HG03469 (cell line): ENCODE measurements around the gene EPOP.

Experiments
- ATAC-seq: cut with Tn5 transposase; IDR thresholded peaks from one replicate; pipeline ENCODE4 v1.9.1; 2021; ENCODE audit warnings: mild to moderate bottlenecking, moderate library complexity, moderate number of reproducible peaks; ENCODE audit not compliant: unreplicated experiment

EPOP gene

DNA sequence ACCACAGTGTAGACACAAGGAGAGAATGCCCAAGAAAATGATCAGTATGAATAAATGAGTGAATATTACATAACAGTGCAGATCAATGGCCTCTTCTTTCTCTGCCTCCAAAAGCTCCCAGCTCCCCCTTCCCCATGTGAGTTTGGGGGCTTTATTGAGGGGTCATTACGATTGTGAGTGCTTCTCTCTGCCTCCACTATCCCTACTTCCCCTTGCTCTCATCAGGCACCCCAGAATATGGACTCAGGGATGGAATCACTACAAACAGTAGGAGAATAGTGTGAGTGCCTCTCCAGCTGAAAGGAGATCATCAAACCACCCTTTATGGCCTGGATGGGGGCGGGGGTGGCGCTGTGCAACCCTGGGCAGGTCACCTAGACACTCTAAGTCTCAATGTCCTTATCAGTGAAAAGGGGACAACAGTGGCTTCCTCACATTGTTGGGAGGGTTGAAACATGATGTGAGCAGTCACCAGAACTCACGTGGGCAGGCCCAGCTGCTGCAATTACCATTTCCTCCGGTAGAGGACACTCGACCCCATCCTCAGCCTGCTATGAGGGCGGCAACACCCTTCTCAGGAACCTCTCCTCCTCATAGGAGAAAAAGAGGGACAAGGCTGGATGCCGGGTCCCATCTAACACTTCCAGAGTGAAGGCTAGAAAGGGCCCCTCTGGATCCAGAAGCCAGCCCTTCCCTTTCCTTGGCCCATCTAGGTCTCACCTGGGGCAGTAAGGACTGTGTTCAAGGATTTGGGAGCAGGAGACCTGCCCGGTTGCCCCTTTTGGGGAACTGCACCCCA lies 2.1 kb upstream of the EPOP start:
- ATAC-seq, result no peak

DNA sequence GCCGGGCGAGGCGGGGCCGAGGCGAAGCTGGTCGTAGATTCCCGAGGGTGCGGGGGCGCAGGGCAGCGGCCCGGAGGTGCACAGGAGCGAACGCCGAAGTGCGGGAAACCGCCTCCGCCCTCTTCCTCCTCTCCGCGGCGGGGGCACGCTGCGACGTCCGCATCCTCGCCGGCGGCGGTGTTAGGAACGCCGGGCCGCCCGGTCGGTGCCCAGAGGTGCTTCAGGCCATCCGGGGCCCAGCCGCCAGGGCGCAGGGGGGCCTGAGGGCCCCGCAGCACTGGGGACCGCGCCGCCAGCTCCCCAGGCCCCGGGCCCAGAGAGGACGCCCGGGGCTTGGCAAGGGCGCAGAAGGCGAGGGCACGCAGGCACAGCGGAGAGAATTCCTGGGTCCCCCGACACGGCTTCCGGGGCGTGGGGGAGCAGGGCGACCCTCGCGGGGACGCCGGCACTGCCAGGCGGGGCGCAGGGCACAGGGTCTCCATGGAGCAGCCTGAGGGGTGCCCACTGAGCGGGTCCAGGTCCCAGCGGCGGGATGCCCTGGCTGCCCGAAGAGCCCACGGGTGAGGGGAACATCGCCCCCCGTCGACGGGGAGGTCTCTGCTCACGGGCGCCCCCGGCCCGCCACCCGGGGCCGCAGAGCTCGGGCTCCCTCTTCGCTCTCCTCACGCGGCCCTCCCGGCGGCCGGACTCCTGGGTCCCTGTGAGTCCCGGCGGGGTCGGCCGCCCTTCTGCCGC lies 576 bp downstream of the EPOP start:
- no peak for ATAC-seq

DNA sequence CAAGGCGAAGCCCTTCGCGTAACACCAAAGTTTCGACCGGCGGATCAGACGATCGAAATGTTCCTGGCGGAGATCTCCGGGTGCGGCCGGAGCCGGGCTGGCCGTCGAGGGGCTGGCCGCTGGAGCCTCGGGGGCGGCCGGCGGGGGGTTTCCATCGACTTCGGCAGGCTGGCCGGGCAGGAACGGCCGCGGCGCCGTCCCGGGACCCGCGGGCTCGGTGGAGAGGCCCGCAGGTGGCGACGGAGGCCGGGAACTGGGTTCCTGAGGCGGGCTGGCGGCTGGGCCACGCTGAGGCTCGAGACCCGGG lies 1.1 kb downstream of the EPOP start:
- no peak for ATAC-seq

DNA sequence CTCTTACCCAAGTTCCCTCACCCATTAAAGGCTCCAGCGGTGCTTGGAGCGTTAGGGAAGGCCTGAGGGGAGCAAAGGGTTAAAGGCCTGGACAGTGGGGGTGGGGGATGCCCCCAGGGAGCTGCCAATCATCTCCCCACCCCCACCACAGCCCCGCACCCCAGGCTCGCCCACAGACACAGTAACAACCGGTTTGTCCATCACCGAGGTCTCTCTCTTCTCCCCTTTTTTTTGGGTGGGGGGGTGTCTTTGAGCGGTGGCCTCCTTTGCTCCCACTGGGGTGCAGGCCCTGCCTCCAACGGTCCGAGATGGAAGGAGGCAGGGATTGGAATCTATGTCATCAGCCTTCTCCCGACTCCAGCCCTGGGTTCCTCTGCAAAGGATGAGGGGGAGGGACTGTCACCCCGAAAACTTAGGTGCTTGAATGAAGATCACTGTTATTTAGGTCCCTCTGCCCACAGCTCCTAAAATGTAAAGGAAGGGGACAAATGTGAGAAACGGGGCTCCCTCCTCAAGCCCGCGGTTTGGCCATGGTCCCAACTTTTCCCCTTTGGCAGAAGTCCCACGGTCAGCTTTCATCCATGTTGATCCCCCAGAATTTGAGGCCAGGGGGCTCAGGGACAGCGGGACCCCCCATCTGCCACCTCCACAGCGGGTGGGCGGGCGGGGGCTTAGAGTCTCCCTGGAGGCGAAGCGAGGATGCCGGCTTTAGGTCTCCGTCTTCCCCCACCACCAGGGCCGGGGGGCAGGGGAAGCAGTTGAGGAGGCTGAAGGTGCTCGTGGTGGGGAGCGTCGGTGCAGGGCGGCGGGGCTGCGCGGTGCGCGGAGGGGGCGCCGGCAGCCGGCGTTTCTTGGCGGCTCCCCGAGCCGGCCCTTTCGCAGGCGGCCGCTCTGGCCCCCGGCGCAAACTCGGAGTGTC lies 1.7 kb downstream of the EPOP start:
- ATAC-seq, result no peak

DNA sequence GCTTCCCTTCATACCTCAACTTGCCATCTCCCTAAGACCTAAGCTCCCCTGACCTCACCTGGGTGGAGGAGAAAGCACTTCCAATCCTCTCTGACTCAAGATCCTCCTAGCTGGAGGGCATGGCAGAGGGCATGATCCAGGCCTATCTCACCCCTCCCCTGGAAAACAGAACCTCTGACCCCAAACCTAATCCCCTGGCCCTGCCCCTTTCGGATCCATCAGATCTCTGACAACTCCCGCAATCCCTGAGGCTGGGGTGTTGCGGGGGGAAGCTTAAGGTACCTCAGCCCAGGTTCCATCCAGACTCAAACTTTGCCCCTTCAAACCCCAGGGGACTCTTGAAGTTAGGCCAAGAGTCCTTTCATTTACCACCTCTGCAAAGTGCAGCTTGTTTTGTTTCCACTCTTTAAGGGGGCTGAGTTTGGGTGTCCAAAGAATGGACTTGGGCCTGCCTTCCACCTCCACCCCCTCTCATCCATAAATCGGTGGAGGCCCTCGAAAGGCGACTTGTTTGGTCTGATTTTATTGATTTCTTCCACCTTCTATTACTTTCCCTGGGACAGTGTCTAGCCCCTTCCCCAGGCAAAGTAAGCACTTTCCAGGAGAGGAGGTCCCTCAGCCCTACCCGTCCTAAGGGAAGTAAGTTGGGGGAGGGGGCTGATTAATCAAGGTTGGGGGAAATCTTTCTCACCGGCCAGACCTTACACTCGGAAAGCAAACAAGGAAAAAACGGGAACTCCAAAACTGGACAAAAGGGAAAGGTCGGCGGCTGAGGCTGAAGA lies 2.6 kb downstream of the EPOP start:
- no peak for ATAC-seq

DNA sequence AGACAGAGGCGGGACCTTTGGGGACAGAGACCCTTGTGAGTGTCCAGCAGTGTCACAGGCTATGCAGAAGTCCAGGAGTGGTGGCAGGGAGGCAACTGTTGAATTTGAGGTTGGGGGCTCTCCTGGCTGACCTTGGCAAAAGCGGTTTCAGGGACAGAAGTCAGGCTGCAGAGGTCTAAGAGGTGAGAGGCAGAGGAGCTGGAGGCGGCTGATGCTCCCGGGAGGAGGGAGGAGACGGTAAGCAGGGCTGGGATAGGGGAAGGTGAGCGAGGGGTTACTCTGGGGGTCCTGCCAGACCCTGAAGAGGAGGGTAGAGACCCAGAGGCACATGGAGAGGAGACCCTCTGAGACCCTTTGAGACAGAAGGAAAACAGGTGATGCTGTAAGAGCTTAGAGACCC lies 5.2 kb downstream of the EPOP start:
- ATAC-seq, result no peak

DNA sequence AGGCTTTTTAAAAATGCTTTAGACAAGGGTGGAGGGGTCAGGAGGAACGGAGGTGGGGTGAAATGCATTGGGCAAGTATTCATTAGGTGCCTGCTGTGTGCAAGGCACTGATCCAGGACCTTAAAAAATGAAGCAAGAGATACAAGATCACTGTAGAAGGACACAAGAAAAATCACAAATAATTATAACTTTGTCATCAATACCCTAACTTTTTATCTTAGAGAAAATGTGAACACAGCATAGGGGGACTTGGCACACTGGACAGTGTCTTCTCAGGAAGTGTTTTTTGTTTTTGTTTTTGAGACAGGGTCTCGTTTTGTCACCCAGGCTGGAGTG lies 7.0 kb downstream of the EPOP start:
- ATAC-seq, result no peak

DNA sequence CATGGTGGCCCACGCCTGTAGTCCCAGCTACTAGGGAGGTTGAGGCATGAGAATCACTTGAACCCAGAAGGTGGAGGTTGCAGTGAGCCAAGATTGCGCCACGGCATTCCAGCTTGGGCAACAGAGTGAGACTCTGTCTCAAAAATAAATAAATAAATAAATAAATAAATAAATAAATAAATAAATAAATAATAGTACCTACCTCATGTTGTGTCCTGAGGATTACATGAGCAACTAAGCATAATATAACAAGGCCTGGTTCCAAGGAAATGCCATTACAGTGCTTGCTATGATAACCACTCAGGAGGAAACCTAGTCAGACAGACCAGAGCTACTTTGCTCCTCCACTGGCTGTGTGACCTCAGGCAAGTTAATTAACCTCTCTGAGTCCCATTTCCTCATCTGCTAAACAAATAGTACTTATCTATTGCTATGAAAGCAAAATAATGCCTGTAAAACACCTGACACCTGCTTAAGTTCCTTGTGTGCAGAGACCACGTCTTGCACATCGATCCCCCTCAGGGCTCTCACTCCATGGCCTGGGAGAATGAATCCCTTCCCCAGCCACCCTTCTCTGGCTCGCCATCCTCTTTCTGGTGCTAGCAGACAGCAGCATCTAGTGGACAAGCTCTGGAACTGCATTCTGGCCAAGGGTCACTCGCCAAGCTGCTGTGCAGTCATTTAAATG lies 7.5 kb downstream of the EPOP start:
- no peak for ATAC-seq

DNA sequence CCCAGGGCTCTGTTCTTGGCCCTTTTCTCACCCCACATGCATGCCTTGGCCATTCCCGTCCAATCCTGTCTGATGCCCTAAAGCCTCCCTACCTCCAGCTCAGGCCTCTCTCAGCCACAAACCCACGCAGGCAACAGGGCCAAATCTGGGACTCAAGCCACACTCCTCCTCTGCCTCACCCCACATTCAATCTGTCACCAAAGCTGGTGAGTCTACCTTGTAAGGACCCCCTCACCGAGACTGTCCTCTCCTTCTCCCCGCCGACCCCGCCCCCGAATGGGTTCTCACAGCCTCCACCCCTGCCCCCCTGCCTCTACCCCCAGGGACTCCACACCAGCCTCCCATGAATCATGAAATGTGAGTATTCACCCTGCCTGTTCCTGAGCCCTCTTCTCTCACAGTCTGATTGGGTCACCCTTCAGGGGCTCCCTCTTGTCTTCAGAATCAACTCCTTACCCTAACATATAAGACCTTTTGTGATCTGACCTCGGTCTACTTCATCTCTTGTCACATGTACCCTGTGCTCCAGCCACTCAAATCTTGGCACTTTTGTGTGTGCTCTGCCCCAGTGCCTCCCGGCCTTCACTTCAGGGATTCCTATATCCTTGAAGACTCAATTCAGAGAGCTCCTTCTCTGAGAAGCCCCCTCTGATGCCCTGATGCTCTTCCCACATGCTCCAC lies 10.7 kb downstream of the EPOP start:
- no peak for ATAC-seq

DNA sequence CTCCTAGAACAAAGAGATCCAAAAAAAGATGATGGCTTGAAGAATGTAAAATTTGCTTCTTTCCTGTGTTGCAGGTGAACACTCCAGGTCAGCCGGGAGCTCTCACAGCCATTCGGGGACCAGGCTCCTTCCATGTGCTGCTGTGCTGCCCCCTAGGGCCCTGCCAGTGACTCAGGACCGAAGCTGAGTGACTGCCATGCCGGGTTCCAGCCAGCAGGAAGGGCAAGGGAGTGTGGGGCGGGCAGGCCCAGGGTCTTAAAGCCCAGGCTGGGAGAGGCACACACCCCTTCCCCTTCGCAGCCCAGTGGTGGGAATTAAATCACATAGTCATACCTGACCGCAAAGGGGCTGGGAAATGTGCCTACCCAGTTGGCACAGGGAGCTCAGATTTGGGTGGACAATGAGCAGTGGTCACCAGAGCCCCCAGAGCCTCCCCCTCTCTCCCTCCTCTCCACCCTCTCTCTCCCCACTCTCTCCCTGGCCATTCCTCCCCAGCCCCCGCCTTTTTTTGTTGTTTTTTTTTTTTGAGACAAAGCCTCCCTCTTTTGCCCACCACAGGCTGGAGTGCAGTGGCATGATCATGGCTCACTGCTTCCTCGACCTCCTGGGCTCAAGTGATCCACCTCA lies 11.5 kb downstream of the EPOP start:
- no peak for ATAC-seq

DNA sequence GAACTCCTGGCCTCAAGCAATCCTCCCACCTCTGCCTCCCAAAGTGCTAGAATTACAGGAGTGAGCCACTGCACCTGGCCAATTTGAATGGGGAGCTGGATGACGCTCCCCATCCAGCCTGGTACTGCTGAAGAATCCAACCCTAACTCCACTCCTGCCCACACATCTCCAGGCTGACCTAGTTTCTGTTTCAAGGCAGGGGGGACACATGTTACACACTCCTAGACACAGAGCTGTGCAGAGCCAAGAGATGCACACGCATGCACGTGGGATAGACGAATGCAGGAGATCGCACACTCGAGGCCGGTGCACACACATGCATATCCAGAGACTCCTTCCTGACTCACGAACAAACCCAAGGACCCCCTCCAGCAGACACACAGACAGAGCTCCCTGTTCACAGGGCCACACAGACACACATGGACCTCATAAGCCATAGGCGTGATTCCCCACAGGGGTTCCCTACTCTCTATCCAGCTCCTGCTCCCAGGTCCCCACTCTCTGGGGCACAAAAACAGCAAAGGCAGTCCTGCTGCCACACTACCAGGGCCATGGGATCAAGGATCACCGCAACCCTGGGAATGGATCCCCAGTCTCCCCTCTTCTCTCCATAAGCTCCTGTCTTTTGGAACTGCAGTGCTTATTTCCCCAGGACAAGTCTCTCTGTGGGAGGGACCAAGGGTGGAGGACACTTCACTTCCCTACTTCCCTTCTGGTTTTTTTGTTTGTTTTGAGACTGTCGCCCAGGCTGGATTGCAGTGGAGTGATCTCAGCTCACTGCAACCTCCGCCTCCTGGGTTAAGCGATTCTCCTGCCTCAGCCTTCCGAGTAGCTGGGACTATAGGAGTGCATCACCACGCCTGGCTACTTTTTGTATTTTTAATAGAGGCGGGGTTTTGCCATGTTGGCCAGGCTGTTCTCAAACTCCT lies 14.4 kb downstream of the EPOP start:
- no peak for ATAC-seq

DNA sequence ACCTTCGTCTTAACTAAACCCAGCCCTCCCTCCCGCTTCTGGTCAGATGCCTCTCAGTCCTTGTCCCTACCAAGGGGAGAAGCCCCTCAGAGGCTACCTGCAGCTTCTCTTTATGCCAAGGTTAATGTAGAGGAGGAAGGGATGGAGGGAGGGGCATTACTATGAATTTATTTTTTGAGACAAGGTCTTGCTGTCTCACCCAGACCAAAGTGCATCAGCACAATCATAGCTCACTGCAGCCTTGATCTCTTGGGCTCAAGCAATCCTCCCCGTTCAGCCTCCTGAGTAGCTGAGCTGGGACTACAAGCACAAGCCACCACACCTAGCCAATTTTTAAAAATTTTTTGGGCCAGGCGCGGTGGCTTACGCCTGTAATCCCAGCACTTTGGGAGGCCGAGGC lies 15.3 kb downstream of the EPOP start:
- ATAC-seq, result no peak

DNA sequence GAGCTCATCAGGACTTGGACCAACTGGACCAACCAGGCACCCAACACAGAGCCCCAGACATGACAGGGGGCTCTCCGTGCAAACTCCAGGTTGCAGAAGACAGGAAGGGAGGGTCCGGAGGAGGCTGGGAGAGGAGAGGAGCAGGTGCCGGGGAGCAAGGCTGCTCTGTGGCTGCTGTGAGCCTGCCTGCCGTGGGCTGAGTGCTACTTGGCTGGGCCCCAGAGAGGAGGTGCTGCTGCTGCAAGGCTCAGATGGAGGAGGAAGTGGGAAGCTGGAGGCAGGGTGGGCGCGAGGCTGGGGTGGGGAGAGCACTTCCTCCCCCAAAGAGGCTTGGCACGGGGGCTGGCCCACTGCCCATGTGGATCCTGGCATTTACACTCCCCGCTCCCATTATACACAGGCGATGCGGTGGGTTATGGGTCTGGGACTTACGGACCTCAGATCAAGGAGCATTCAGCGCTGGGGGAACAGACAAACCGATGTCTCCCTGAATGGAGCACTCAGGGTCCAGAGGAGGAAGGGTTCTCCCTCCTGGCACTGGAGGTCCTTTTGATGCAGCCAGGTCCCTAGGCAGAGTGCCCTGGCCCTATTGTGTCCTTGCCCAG lies 15.9 kb downstream of the EPOP start:
- ATAC-seq, result no peak

DNA sequence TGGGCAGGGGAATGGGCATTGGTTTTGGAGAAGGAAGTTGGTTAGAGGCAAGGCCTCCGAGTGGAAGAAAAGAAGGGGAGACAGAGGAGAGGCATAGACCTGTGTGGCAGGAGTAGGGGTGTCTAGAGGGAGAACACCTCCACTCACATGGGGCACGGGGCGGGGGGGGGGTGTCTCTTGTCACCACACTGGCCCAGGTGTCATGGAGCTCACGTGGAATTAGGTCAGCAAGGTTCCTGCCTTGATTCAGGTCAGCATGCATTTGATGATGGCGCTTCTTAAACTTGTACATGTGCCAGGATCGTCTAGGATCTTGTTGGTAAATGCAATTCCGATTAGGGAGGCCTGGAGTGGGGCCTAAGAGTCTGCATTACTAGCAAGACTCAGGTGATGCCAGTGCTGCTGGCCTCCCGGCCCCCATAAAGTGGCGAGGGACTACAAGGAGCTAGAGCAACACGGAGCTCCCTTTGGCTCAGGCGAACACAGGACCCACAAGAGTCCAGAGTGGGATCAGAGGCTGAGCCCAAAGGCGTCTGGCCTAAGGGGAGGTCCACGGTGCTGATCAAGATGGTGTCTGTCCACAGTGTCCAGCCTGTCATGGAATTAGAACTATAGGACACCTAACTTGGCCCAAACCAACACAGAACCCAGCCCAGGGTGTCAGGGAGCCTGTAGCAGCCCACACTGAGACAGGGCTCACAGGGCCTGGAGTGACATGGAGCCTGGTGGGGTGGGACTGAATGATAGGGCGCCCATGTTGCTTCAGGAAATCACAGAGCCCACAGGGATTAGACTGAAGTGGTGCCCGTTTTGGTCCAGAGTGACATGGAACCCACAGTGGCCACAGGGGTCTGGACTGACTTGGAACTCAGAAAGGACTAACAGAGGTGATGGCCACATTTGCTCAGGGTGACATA lies 16.7 kb downstream of the EPOP start:
- ATAC-seq, result no peak

DNA sequence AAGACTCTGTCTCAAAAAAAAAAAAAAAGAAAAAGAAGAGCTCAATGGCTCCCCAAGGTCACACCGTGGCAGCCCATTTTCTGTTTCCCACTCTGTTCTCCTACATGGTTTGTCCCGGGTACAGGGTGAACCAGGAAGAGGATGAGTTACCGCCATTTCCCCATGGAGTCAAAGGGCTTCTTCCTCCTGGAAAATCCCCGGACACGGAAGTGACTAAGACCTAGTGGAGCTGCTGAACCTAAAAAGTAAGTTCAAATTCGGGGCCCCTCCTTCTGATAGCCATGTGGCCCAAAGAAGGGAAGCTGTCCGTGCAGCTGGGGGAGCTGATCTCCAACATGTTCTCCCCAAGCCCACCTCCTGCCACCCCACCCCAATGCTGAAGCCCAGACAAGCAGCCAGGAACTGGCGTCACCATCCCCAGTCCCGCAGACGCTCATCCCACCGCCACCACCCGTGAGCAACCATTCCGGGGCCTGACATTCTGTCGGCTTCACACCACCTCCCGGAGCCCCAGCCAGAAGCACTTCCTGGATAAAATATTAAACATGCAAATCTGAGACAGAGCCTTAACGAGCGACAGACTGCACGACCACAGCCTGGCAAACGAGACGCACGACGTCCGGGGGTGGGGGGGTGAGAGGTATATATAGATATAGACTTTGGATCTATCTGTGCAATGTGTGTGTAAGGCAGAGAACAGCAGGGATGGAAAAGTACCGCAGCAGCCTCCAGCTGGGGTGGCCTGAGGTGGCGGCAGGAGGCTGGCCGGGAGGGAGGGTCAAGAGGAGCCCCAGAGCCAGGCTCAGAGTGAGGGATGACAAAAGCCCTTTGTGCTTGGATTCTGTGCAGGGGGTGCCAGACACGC lies 17.6 kb downstream of the EPOP start:
- ATAC-seq, result no peak
